GM12872 (cell line): Measurements from ENCODE around the gene TTI1.

Experiments
- CTCF ChIP-seq: IDR thresholded peaks from 3 replicates; pipeline ENCODE4 v1.5.1; 2011; ENCODE audit warnings: low read depth, mild to moderate bottlenecking, low read length, moderate library complexity; ENCODE audit not compliant: insufficient read depth

The TTI1 gene

GRCh38 chr20:37979021-37979985 is 54.0 kb downstream of the TTI1 start:
- TF ChIP-seq CTCF: no peak

- TF ChIP-seq CTCF: no peak
These were observed 55.5 kb downstream of the TTI1 start for GRCh38 chr20:37977786-37978185.

- TF ChIP-seq CTCF: no peak
These were observed 55.9 kb downstream of the TTI1 start for GRCh38 chr20:37977338-37977737.

GRCh38 chr20:37976887-37977286 is 56.4 kb downstream of the TTI1 start:
- no peak for TF ChIP-seq CTCF

GRCh38 chr20:37973059-37973910 is 60.0 kb downstream of the TTI1 start:
- no peak for TF ChIP-seq CTCF

- TF ChIP-seq CTCF: no peak
These were observed 60.8 kb downstream of the TTI1 start for GRCh38 chr20:37972256-37973058.
